Fibroblast of mammary gland (primary cell): ENCODE measurements around the gene AP5M1.

Source experiments
- DNase-seq: peaks from one replicate; pipeline ENCODE4 v3.0.0-alpha.2; 2010; ENCODE audit warnings: low read depth
- H3K4me3 ChIP-seq: 2 replicates; pipeline ENCODE4 v1.5.1; 2011; ENCODE audit warnings: low read depth, mild to moderate bottlenecking, low read length, moderate library complexity; ENCODE audit not compliant: control insufficient read depth
- TF ChIP-seq, protein P1 (sequence below): conservative IDR thresholded peaks from 2 replicates; pipeline ENCODE4 v1.5.1; 2011; ENCODE audit warnings: low read depth, low read length, inconsistent platforms; ENCODE audit not compliant: control insufficient read depth, insufficient read depth

Gene AP5M1

DNA sequence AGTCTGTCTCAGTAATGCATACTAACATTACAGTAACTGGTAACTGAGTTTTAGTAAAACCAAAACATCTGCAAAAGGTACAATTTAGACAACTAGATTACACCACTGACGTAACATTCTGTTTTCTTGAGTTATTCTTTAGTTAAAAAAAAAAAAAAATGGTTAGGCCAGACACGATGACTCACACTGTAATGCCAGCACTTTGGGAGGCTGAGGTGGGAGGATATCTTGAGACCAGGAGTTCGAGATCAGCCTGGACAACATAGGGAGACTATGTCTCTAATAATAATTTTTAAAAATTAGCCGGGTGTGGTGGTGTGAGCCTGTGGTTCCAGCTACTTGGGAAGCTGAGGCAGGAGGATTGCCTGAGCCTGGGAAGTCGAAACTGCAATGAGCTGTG is 34.1 kb downstream of the AP5M1 start:
- TF ChIP-seq, protein P1, sequence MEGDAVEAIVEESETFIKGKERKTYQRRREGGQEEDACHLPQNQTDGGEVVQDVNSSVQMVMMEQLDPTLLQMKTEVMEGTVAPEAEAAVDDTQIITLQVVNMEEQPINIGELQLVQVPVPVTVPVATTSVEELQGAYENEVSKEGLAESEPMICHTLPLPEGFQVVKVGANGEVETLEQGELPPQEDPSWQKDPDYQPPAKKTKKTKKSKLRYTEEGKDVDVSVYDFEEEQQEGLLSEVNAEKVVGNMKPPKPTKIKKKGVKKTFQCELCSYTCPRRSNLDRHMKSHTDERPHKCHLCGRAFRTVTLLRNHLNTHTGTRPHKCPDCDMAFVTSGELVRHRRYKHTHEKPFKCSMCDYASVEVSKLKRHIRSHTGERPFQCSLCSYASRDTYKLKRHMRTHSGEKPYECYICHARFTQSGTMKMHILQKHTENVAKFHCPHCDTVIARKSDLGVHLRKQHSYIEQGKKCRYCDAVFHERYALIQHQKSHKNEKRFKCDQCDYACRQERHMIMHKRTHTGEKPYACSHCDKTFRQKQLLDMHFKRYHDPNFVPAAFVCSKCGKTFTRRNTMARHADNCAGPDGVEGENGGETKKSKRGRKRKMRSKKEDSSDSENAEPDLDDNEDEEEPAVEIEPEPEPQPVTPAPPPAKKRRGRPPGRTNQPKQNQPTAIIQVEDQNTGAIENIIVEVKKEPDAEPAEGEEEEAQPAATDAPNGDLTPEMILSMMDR: no peak
- DNase-seq: peak; percentile 29
- no peak overlapping the region for H3K4me3 ChIP-seq

- no peak overlapping the region for H3K4me3 ChIP-seq
- no peak for DNase-seq
- TF ChIP-seq, protein P1: no peak
Observed at GRCh38 chr14:57314396-57315089, 45.8 kb downstream of the AP5M1 start.

DNA sequence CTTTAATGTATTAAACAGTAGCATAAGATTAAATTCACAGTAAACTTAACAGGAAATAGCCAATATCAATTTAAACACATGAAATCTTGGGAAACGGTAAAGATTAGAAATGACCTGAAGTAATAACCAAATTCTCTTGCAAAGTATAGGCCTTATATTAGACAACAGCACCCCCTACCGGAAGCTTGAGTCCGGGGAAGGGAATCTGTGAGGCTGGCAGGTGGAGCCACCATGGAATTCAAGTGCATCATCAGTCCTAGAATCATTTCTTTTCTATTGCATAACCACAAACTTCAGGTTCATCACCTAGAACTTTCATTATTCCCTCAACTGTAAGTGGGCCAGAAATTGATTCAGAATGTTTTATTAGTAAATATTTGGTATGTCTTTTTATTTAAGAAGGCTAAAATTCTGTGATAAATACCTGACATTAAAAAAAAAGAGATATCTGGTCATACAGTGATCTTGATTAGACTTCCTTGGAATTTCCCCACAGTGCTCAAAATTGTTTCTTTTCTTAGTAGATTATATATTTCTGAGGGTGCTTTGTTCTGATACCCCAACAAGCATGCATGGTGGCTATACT is 48.6 kb downstream of the AP5M1 start:
- H3K4me3 ChIP-seq: no peak overlapping the region
- TF ChIP-seq, protein P1: peak; percentile 85
- DNase-seq: peak; percentile 81

- TF ChIP-seq, protein P1: no peak
- DNase-seq: no peak
- no peak overlapping the region for H3K4me3 ChIP-seq
Observed at GRCh38 chr14:57319636-57320192, 50.9 kb downstream of the AP5M1 start.

DNA sequence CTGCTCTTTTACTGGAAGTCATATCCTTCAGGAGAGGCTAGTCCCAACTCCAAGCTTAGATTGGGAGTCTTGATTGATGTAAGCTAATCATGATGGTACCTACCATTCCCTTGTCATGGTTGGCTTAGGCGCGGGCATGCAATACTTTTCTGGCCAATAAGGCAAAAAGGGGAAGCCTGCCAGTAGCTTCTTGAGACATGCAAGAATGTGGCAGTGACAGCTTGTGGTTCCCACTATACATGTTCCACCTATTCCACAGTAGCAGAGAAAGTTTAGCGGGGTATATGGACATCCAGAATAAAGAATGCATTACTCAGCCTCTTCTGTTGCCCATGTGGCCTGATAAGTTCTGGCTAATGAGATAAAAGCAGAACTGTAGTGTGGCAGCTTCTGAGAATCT is 55.0 kb downstream of the AP5M1 start:
- TF ChIP-seq, protein P1: no peak
- no peak overlapping the region for H3K4me3 ChIP-seq
- no peak for DNase-seq

DNA sequence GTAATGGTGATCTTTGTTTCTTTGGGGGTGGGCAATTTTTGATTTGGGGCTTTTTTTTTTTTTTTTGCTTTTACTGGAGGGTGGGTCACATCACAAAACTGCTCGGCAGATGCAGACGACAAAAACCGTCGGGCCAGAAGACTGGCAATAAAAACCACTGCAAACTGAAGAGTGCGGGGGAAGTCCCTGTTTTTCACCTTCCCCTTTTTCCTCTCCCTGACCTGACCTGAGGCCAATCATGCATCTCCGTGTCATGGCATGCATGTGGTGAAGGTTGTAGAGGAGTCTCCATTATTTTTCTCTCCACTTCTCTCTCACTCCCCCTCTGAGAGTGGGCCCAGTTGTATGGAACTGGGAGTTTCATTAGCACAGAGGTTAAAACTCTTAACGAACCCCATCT is 57.5 kb downstream of the AP5M1 start:
- DNase-seq: no peak
- TF ChIP-seq, protein P1: no peak

More for the DNA sequence above, 57.5 kb downstream of the AP5M1 start:
- H3K4me3 ChIP-seq: no peak overlapping the region
